ENCODE results near the gene LYRM4. TPM values are rescaled to one million over a fixed set of nuclear protein-coding genes. Genes with fewer than 3 reads are reported as not detected.

The LYRM4 gene
- total RNA-seq, 1 experiment from 2014 or later, result 44.3 TPM

DNA sequence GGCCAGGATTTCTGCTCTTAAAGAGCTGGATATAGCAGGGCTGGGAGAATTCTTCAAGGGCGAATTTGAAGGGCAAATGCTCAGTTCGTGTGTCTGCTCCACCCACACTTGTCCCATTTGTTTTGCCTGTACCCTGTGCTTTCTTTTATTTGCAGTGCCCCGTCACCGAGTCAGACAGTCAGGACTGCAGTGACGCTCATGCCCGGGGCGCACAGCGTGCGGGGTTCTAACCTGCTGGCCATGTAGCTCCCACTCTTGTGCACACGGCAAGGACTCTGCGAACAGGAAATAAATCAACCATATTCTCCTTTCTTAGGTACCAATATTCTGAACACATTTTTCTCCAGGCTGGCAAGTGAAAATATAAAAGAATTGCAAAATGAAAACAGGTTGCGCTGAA, 17.7 kb downstream of the LYRM4 start:
- Histone ChIP-seq H3K27ac (ENCODE audit: insufficient read length, low read depth, low read length) (no peak overlapping the region), H3K9ac (ENCODE audit: extremely low read depth, insufficient read length, low read length) (no peak overlapping the region), H4K20me1 (ENCODE audit: control insufficient read depth, insufficient read depth, insufficient read length) (peaks cover 3% of the 10 kb centered on the region), H2BK15ac (ENCODE audit: low read depth, low read length) (no peak overlapping the region), H3K79me1 (ENCODE audit: insufficient read depth, low read depth, low read length, poor library complexity, severe bottlenecking) (peaks cover 6% of the 10 kb centered on the region), H3K27me3 (ENCODE audit: insufficient read depth, low read length) (no peaks in the 10 kb centered on the region), H2BK120ac (ENCODE audit: low read depth, low read length, poor library complexity, severe bottlenecking) (no peak overlapping the region), H2BK5ac (ENCODE audit: insufficient read length, low read length) (no peak overlapping the region), H3K14ac (ENCODE audit: insufficient read depth, low read length) (no peak overlapping the region), H4K91ac (ENCODE audit: insufficient read length, low read depth, low read length) (no peak overlapping the region), H3K9me3 (ENCODE audit: control insufficient read depth, low read depth, low read length) (no peaks in the 10 kb centered on the region), H3K4me1 (ENCODE audit: insufficient read depth, low read length) (no peaks in the 10 kb centered on the region), H3T11ph (ENCODE audit: low read length) (no peak overlapping the region), H3K23me2 (ENCODE audit: insufficient read length, low read depth, low read length, poor library complexity, severe bottlenecking) (no peaks in the 10 kb centered on the region), H3K4me2 (ENCODE audit: insufficient read depth, insufficient read length, low read length) (no peak overlapping the region), H4K8ac (replicated peaks; ENCODE audit: insufficient read length, low read depth, low read length) (no peak overlapping the region), H3K56ac (ENCODE audit: insufficient read length, low read depth, low read length) (no peak overlapping the region), H3K79me2 (ENCODE audit: insufficient read depth, low read length) (no peaks in the 10 kb centered on the region), H3K23ac (ENCODE audit: insufficient read length, low read depth, low read length) (no peak overlapping the region), H2AK5ac (ENCODE audit: insufficient read length, low read length) (no peak overlapping the region), H2BK12ac (ENCODE audit: insufficient read length, low read depth, low read length) (no peak overlapping the region), H4K5ac (ENCODE audit: insufficient read length, low read depth, low read length) (no peak overlapping the region), H2BK20ac (ENCODE audit: low read depth, low read length, poor library complexity, severe bottlenecking) (no peak overlapping the region), H3K18ac (ENCODE audit: insufficient read length, low read depth, low read length) (no peak overlapping the region), H3K4ac (ENCODE audit: low read depth, low read length) (no peak overlapping the region), H2AFZ (ENCODE audit: low read length) (no peak overlapping the region)
- Mint-ChIP-seq H3K4me3 (no peak overlapping the region), H3K36me3 (ENCODE audit: insufficient read depth in 1 of 3, low read depth in 3 of 3) (peaks cover 0 to 3% (median 0%) of the 10 kb centered on the region in 3 experiments; a peak in 2 of 7 replicates), H3K9me3 (no peaks in the 10 kb centered on the region), H3K27me3 (ENCODE audit: low read depth) (no peaks in the 10 kb centered on the region), H3K27ac (peak overlapping the region in 2 of 3 experiments; percentile 42 to 62; a peak in 1 of 7 replicates), H3K4me1 (peaks cover 27 to 32% of the 10 kb centered on the region in 2 experiments)
- TF ChIP-seq, protein P1, sequence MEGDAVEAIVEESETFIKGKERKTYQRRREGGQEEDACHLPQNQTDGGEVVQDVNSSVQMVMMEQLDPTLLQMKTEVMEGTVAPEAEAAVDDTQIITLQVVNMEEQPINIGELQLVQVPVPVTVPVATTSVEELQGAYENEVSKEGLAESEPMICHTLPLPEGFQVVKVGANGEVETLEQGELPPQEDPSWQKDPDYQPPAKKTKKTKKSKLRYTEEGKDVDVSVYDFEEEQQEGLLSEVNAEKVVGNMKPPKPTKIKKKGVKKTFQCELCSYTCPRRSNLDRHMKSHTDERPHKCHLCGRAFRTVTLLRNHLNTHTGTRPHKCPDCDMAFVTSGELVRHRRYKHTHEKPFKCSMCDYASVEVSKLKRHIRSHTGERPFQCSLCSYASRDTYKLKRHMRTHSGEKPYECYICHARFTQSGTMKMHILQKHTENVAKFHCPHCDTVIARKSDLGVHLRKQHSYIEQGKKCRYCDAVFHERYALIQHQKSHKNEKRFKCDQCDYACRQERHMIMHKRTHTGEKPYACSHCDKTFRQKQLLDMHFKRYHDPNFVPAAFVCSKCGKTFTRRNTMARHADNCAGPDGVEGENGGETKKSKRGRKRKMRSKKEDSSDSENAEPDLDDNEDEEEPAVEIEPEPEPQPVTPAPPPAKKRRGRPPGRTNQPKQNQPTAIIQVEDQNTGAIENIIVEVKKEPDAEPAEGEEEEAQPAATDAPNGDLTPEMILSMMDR (conservative IDR thresholded peaks at IDR 0.05), result no peak
- DNase-seq, result no peak
- WGBS (ENCODE audit: extremely low coverage, insufficient read length, low lambda C conversion rate), result no CpG with 5 or more reads among the region's 12 CpGs

Measured in H9 (cell line).